Cerebellar cortex (tissue), 1 donor: ENCODE data around the gene KNTC1.
"Not testable (repeated sequence)": the region's sequence is repeated elsewhere in the genome, so short reads cannot be mapped to it uniquely, and the experiment has no call there.

Experiments
- DNase-seq: peaks from one replicate; pipeline ENCODE4 v3.0.0-alpha.2; 2015; ENCODE audit warnings: low spot score

KNTC1 gene

GRCh38 chr12:122653291-122653690 is 126.2 kb downstream of the KNTC1 start:
- DNase-seq, result not testable (repeated sequence)

- no peak for DNase-seq
Measured at GRCh38 chr12:122656298-122656697, 129.2 kb downstream of the KNTC1 start.

GRCh38 chr12:122659579-122659978 is 132.5 kb downstream of the KNTC1 start:
- DNase-seq, result no peak

GRCh38 chr12:122661246-122661645 is 134.2 kb downstream of the KNTC1 start:
- DNase-seq, result no peak

GRCh38 chr12:122661938-122662337 is 134.9 kb downstream of the KNTC1 start:
- DNase-seq, result no peak

- no peak for DNase-seq
Measured at GRCh38 chr12:122665349-122665748, 138.3 kb downstream of the KNTC1 start.

GRCh38 chr12:122665759-122666158 is 138.7 kb downstream of the KNTC1 start:
- no peak for DNase-seq

- DNase-seq, result no peak
Measured at GRCh38 chr12:122668268-122668667, 141.2 kb downstream of the KNTC1 start.

GRCh38 chr12:122669397-122670070 is 142.5 kb downstream of the KNTC1 start:
- no peak for DNase-seq

GRCh38 chr12:122672515-122672914 is 145.5 kb downstream of the KNTC1 start:
- no peak for DNase-seq
